Panc1 (cell line): ENCODE results near the gene PRRT3.

ENCODE experiments used
- POLR2AphosphoS5 ChIP-seq: IDR thresholded peaks from 2 replicates; pipeline ENCODE4 v1.6.1; 2012; ENCODE audit warnings: mild to moderate bottlenecking, low read depth, low read length, moderate library complexity
- TF ChIP-seq, protein P1 (sequence below): fragments of 450-650 bp; IDR thresholded peaks from 2 replicates; pipeline ENCODE4 v1.5.1; 2017; ENCODE audit warnings: mild to moderate bottlenecking

DNA sequence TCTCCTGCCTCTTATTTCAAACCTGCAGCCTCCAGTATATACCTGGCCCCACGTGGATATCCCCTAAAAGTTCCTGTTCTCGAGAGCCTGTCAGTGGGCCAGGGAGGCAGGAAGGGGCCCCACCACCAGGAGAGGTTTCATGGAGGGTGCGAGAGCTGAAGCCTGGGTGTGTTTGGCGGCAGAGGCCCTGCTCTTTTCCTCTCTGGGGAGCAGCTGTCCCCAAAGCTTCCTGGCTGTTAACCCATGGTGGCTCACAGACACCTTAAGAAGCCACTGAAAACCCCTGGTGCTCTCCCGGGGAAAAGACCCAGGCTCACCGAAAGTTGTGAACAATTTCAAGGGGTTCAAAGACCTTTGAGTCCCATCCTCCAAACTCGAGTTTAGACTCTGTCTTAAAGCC is 1.1 kb downstream of the PRRT3 start:
- TF ChIP-seq, protein P1, sequence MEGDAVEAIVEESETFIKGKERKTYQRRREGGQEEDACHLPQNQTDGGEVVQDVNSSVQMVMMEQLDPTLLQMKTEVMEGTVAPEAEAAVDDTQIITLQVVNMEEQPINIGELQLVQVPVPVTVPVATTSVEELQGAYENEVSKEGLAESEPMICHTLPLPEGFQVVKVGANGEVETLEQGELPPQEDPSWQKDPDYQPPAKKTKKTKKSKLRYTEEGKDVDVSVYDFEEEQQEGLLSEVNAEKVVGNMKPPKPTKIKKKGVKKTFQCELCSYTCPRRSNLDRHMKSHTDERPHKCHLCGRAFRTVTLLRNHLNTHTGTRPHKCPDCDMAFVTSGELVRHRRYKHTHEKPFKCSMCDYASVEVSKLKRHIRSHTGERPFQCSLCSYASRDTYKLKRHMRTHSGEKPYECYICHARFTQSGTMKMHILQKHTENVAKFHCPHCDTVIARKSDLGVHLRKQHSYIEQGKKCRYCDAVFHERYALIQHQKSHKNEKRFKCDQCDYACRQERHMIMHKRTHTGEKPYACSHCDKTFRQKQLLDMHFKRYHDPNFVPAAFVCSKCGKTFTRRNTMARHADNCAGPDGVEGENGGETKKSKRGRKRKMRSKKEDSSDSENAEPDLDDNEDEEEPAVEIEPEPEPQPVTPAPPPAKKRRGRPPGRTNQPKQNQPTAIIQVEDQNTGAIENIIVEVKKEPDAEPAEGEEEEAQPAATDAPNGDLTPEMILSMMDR, result no peak
- TF ChIP-seq POLR2AphosphoS5, result no peak
